Fibroblast of gingiva (primary cell): ENCODE results near the gene BCHE.
"Not testable (repeated sequence)": the region's sequence is repeated elsewhere in the genome, so short reads cannot be mapped to it uniquely, and the experiment has no call there.

Source experiments
- DNase-seq: peaks from one replicate; pipeline ENCODE4 v3.0.0-alpha.2; 2011; ENCODE audit warnings: low read depth

The BCHE gene

GRCh38 chr3:165816209-165816608 is 21.0 kb downstream of the BCHE start:
- no peak for DNase-seq

- no peak for DNase-seq
These were observed 21.5 kb downstream of the BCHE start for GRCh38 chr3:165815682-165816081.

GRCh38 chr3:165814380-165814779 is 22.8 kb downstream of the BCHE start:
- peak; percentile 3 for DNase-seq

GRCh38 chr3:165807937-165808336 is 29.3 kb downstream of the BCHE start:
- not testable (repeated sequence) for DNase-seq

- DNase-seq, result no peak
These were observed 31.2 kb downstream of the BCHE start for GRCh38 chr3:165805946-165806561.

- no peak for DNase-seq
These were observed 33.8 kb downstream of the BCHE start for GRCh38 chr3:165803471-165803870.

GRCh38 chr3:165800970-165801369 is 36.3 kb downstream of the BCHE start:
- peak; percentile 57 for DNase-seq

- no peak for DNase-seq
These were observed 38.2 kb downstream of the BCHE start for GRCh38 chr3:165799026-165799425.

GRCh38 chr3:165797551-165797950 is 39.7 kb downstream of the BCHE start:
- DNase-seq, result no peak

- no peak for DNase-seq
These were observed 40.5 kb downstream of the BCHE start for GRCh38 chr3:165796701-165797100.

GRCh38 chr3:165788531-165788930 is 48.7 kb downstream of the BCHE start:
- DNase-seq, result no peak

- no peak for DNase-seq
These were observed 51.2 kb downstream of the BCHE start for GRCh38 chr3:165786013-165786412.

GRCh38 chr3:165784337-165784736 is 52.9 kb downstream of the BCHE start:
- DNase-seq, result no peak

- DNase-seq, result no peak
These were observed 53.8 kb downstream of the BCHE start for GRCh38 chr3:165783383-165783782.

- DNase-seq, result no peak
These were observed 58.3 kb downstream of the BCHE start for GRCh38 chr3:165778891-165779290.

GRCh38 chr3:165778456-165778855 is 58.8 kb downstream of the BCHE start:
- no peak for DNase-seq

- no peak for DNase-seq
These were observed 61.4 kb downstream of the BCHE start for GRCh38 chr3:165775824-165776223.

GRCh38 chr3:165770781-165771180 is 66.4 kb downstream of the BCHE start:
- no peak for DNase-seq

GRCh38 chr3:165768680-165769079 is 68.5 kb downstream of the BCHE start:
- no peak for DNase-seq

- no peak for DNase-seq
These were observed 78.2 kb downstream of the BCHE start for GRCh38 chr3:165759041-165759440.

- DNase-seq, result no peak
These were observed 81.7 kb downstream of the BCHE start for GRCh38 chr3:165755571-165755970.

- DNase-seq, result no peak
These were observed 82.8 kb downstream of the BCHE start for GRCh38 chr3:165754219-165755007.

GRCh38 chr3:165753560-165753959 is 83.7 kb downstream of the BCHE start:
- DNase-seq, result no peak

GRCh38 chr3:165751637-165752036 is 85.6 kb downstream of the BCHE start:
- DNase-seq, result no peak
